Measurements from ENCODE around the gene MYO16. TPM values are rescaled to one million over a fixed set of nuclear protein-coding genes. Genes with fewer than 3 reads are reported as not detected.
A peak's percentile ranks its signal among the peaks of the same experiment; 100 is the strongest.

Gene MYO16
- total and polyA plus RNA-seq, 12 donors = 0.56 to 2.4 (median 1.4) TPM

GRCh38 chr13:108895220-108895704, 265.9 kb downstream of the MYO16 start:
- Histone ChIP-seq H3K27ac (no peak overlapping the region), H3K9me3 (replicated peaks in 1 of 3) (no peaks in the 10 kb centered on the region), H3K4me1 (replicated peaks in 1 of 2) (no peaks in the 10 kb centered on the region), H3K27me3 (no peaks in the 10 kb centered on the region), H3K36me3 (replicated peaks in 1 of 2) (no peaks in the 10 kb centered on the region), H3K4me3 (no peak overlapping the region)
- no peak for DNase-seq
- 3 to 8% (median 3%) methylated on average over 5 of the region's 5 CpGs for WGBS, 4 donors
- intact Hi-C loops (cut with DNase I) = loop anchor here in 1 of 2 donors (10.0 kb wide), 2 partner anchors 290 to 570 kb away; no protein-coding TSS in a partner anchor
- peak; percentile 29 to 65 (median 49) for TF ChIP-seq CTCF (IDR thresholded peaks at IDR 0.05)
- TF ChIP-seq POLR2A (IDR thresholded peaks at IDR 0.05) = no peak

- H3K27me3 ChIP-seq = no peaks in the 10 kb centered on the region
- no peak for DNase-seq
- TF ChIP-seq POLR2A (IDR thresholded peaks at IDR 0.05) = no peak
- TF ChIP-seq CTCF (IDR thresholded peaks at IDR 0.05) = no peak
- WGBS, 4 donors = 46 to 56% (median 50%) methylated on average over 8 of the region's 8 CpGs
- H3K4me3 ChIP-seq = no peak overlapping the region
- H3K36me3 ChIP-seq (replicated peaks in 1 of 2) = no peaks in the 10 kb centered on the region
- intact Hi-C loops (cut with DNase I) = loop anchor here in 1 of 2 donors (10.0 kb wide), 2 partner anchors 293 to 573 kb away; no protein-coding TSS in a partner anchor
- no peak overlapping the region for H3K27ac ChIP-seq
- no peaks in the 10 kb centered on the region for H3K4me1 ChIP-seq (replicated peaks in 1 of 2)
- no peaks in the 10 kb centered on the region for H3K9me3 ChIP-seq (replicated peaks in 1 of 3)
These were observed 268.5 kb downstream of the MYO16 start for GRCh38 chr13:108897955-108898354.

GRCh38 chr13:108902405-108903155, 273.2 kb downstream of the MYO16 start:
- WGBS, 4 donors = 64 to 69% (median 66%) methylated on average over 6 to 7 of the region's 7 CpGs
- Histone ChIP-seq H3K27me3 (no peaks in the 10 kb centered on the region), H3K36me3 (replicated peaks in 1 of 2) (no peaks in the 10 kb centered on the region), H3K27ac (no peak overlapping the region), H3K4me3 (no peak overlapping the region), H3K4me1 (replicated peaks in 1 of 2) (no peaks in the 10 kb centered on the region), H3K9me3 (replicated peaks in 1 of 3) (no peaks in the 10 kb centered on the region)
- intact Hi-C loops (cut with DNase I) = no loop called here
- TF ChIP-seq CTCF (IDR thresholded peaks at IDR 0.05) = no peak
- TF ChIP-seq POLR2A (IDR thresholded peaks at IDR 0.05) = no peak
- no peak for DNase-seq

- H3K4me1 ChIP-seq (replicated peaks in 1 of 2) = no peaks in the 10 kb centered on the region
These were observed 274.2 kb downstream of the MYO16 start for GRCh38 chr13:108903613-108904012.

More at GRCh38 chr13:108903613-108904012, 274.2 kb downstream of the MYO16 start:
- Histone ChIP-seq H3K36me3 (replicated peaks in 1 of 2) (no peaks in the 10 kb centered on the region), H3K4me3 (no peak overlapping the region), H3K27me3 (no peaks in the 10 kb centered on the region), H3K9me3 (replicated peaks in 1 of 3) (no peaks in the 10 kb centered on the region), H3K27ac (no peak overlapping the region)
- 53 to 68% (median 57%) methylated on average over 1 of the region's 1 CpG for WGBS, 4 donors
- DNase-seq = no peak
- intact Hi-C loops (cut with DNase I) = no loop called here
- TF ChIP-seq CTCF (IDR thresholded peaks at IDR 0.05) (no peak), POLR2A (IDR thresholded peaks at IDR 0.05) (no peak)
